NCI-H2227 (cell line): Measurements from ENCODE around the gene IFT27.

ENCODE experiments used
- DNase-seq: peaks from one replicate; lab custom pipeline; 2025; ENCODE audit not compliant: unreplicated experiment; lab: John Stamatoyannopoulos, UW

The IFT27 gene

GRCh38 chr22:36797374-36797773 is 21.5 kb upstream of the IFT27 start:
- DNase-seq: peak; percentile 27

- no peak for DNase-seq
These were observed 20.7 kb upstream of the IFT27 start for GRCh38 chr22:36796552-36797175.

GRCh38 chr22:36795633-36796032 is 19.7 kb upstream of the IFT27 start:
- DNase-seq: no peak

- DNase-seq: no peak
These were observed 14.7 kb upstream of the IFT27 start for GRCh38 chr22:36790648-36791047.

GRCh38 chr22:36787204-36787988 is 11.5 kb upstream of the IFT27 start:
- DNase-seq: no peak

GRCh38 chr22:36783743-36784142 is 7.8 kb upstream of the IFT27 start:
- no peak for DNase-seq

GRCh38 chr22:36781656-36782627 is 6.0 kb upstream of the IFT27 start:
- DNase-seq: peak; percentile 72

- DNase-seq: no peak
These were observed 2.1 kb upstream of the IFT27 start for GRCh38 chr22:36778020-36778419.

- DNase-seq: no peak
These were observed 803 bp upstream of the IFT27 start for GRCh38 chr22:36776722-36777121.

GRCh38 chr22:36775586-36775963 is 344 bp downstream of the IFT27 start:
- peak; percentile 39 for DNase-seq

- DNase-seq: peak; percentile 36
These were observed 2.0 kb downstream of the IFT27 start for GRCh38 chr22:36773935-36774334.

- no peak for DNase-seq
These were observed 3.5 kb downstream of the IFT27 start for GRCh38 chr22:36772451-36772850.

GRCh38 chr22:36771356-36772063 is 4.4 kb downstream of the IFT27 start:
- DNase-seq: no peak

- no peak for DNase-seq
These were observed 5.2 kb downstream of the IFT27 start for GRCh38 chr22:36770513-36771231.

GRCh38 chr22:36769541-36770512 is 6.1 kb downstream of the IFT27 start:
- DNase-seq: no peak

GRCh38 chr22:36768616-36769015 is 7.3 kb downstream of the IFT27 start:
- DNase-seq: no peak

- DNase-seq: no peak
These were observed 7.8 kb downstream of the IFT27 start for GRCh38 chr22:36768141-36768540.

GRCh38 chr22:36767035-36767775 is 8.7 kb downstream of the IFT27 start:
- DNase-seq: no peak
